HepG2 (cell line): ENCODE results near the gene BRD2. TPM values are rescaled to one million over a fixed set of nuclear protein-coding genes. Genes with fewer than 3 reads are reported as not detected.
A peak's percentile ranks its signal among the peaks of the same experiment; 100 is the strongest.

Experiments
- AFF4 ChIP-seq: sonication (generic); formaldehyde crosslinking; IDR thresholded peaks from 2 replicates; pipeline ENCODE4 v1.4.0; 2020; ENCODE audit warnings: missing genetic modification reagents
- BRF2 ChIP-seq: sonication (generic); formaldehyde crosslinking; IDR thresholded peaks from 2 replicates; pipeline ENCODE4 v1.8.1; 2022; ENCODE audit warnings: mild to moderate bottlenecking, missing genetic modification reagents
- CSRNP1 ChIP-seq: sonication (generic); formaldehyde crosslinking; IDR thresholded peaks from 2 replicates; pipeline ENCODE4 v1.8.1; 2023; ENCODE audit warnings: mild to moderate bottlenecking, missing genetic modification reagents
- KMT2A ChIP-seq: sonication (generic); formaldehyde crosslinking; IDR thresholded peaks from 2 replicates; pipeline ENCODE4 v1.4.0; 2020; ENCODE audit warnings: missing genetic modification reagents
- NONO ChIP-seq, 2 experiments: fragments of 450-650 bp in 1 of 2; sonication (generic) in 1 of 2; formaldehyde crosslinking in 1 of 2; IDR thresholded peaks in 1 of 2; conservative IDR thresholded peaks in 1 of 2; 2 replicates each; pipeline versions ENCODE4 v1.6.1 to v1.8.0; 2017 to 2022; ENCODE audit warnings: mild to moderate bottlenecking in 1 of 2, missing genetic modification reagents in 1 of 2, moderate library complexity in 1 of 2
- ONECUT2 ChIP-seq: sonication (generic); formaldehyde crosslinking; IDR thresholded peaks from 2 replicates; pipeline ENCODE4 v1.4.0; 2020; ENCODE audit warnings: missing genetic modification reagents
- PCBP2 ChIP-seq: fragments of 200-400 bp; formaldehyde crosslinking; optimal IDR thresholded peaks from 2 replicates; pipeline ENCODE3; 2018; ENCODE audit warnings: low read length, low read depth; ENCODE audit not compliant: poor library complexity, severe bottlenecking
- POLR2AphosphoS2 ChIP-seq: IDR thresholded peaks from 2 replicates; pipeline ENCODE4 v1.6.1; 2011; ENCODE audit warnings: low read depth, low read length, improper control_type of control experiment
- RFXAP ChIP-seq: sonication (generic); formaldehyde crosslinking; IDR thresholded peaks from 2 replicates; pipeline ENCODE4 v1.4.0; 2020; ENCODE audit warnings: missing genetic modification reagents, borderline replicate concordance
- SALL1 ChIP-seq: sonication (generic); formaldehyde crosslinking; IDR thresholded peaks from 2 replicates; pipeline ENCODE4 v1.8.0; 2022; ENCODE audit warnings: mild to moderate bottlenecking, missing genetic modification reagents
- SALL2 ChIP-seq: sonication (generic); formaldehyde crosslinking; IDR thresholded peaks from 2 replicates; pipeline ENCODE4 v1.8.1; 2023; ENCODE audit warnings: mild to moderate bottlenecking, missing genetic modification reagents, inconsistent platforms
- SMAD3 ChIP-seq: sonication (generic); formaldehyde crosslinking; IDR thresholded peaks from 2 replicates; pipeline ENCODE4 v1.4.0; 2020; ENCODE audit warnings: missing genetic modification reagents
- ZFP62 ChIP-seq: sonication (generic); formaldehyde crosslinking; IDR thresholded peaks from 2 replicates; pipeline ENCODE4 v1.4.0; 2020; ENCODE audit warnings: missing genetic modification reagents
- ZKSCAN5 ChIP-seq: sonication (generic); formaldehyde crosslinking; IDR thresholded peaks from 2 replicates; pipeline ENCODE4 v1.5.1; 2020; ENCODE audit warnings: mild to moderate bottlenecking, missing genetic modification reagents
- ZNF230 ChIP-seq: sonication (generic); formaldehyde crosslinking; IDR thresholded peaks from 2 replicates; pipeline ENCODE4 v1.4.0; 2020; ENCODE audit warnings: mild to moderate bottlenecking, missing genetic modification reagents
- ZNF260 ChIP-seq: sonication (generic); formaldehyde crosslinking; IDR thresholded peaks from 2 replicates; pipeline ENCODE4 v1.4.0; 2020; ENCODE audit warnings: missing genetic modification reagents, low read depth, mild to moderate bottlenecking, borderline replicate concordance
- ZNF280D ChIP-seq: sonication (generic); formaldehyde crosslinking; IDR thresholded peaks from 2 replicates; pipeline ENCODE4 v1.5.1; 2020; ENCODE audit warnings: mild to moderate bottlenecking, missing genetic modification reagents
- ZNF547 ChIP-seq: sonication (generic); formaldehyde crosslinking; IDR thresholded peaks from 2 replicates; pipeline ENCODE4 v1.5.1; 2020; ENCODE audit warnings: mild to moderate bottlenecking, missing genetic modification reagents
- ZNF761 ChIP-seq: sonication (generic); formaldehyde crosslinking; conservative IDR thresholded peaks from 2 replicates; pipeline ENCODE4 v1.4.0; 2020; ENCODE audit warnings: mild to moderate bottlenecking, missing genetic modification reagents
- polyA plus RNA-seq, 8 experiments: library from polyadenylated mRNA; depleted of rRNA in 3 of 8; stranded (reverse) in 7 of 8; unstranded in 1 of 8; fragments of >200 nt; fragmentation: Illumina TruSeq in 4 of 8; extraction: Trizol in 4 of 8; gene quantifications; 2 replicates each; pipeline versions ENCODE4 v1.2.1 to v1.2.3, GENCODE V29; 2011 to 2016; ENCODE audit warnings: low read depth in 4 of 8, missing spikeins in 1 of 8, mixed read lengths in 1 of 8; ENCODE audit not compliant: insufficient read depth in 1 of 8
- total RNA-seq, 5 experiments: library from RNA; depleted of rRNA; stranded (reverse); fragments of >200 nt; fragmentation: Illumina TruSeq; extraction: Trizol; gene quantifications; 2 replicates each; pipeline ENCODE4 v1.2.3, GENCODE V29; 2016; ENCODE audit warnings: low read depth in 1 of 5

BRD2 gene
- total and polyA plus RNA-seq, 2 of the 13 experiments (the other 11 are each of a cell fraction or from before 2014, with no cell fraction given): 143 to 202 TPM

- peak; percentile 67; the same call in 1 of the 2 replicates for TF ChIP-seq AFF4 (CRISPR knock-in tag)
- peak; percentile 65; the same call in 1 of the 2 replicates for TF ChIP-seq ZNF547 (CRISPR knock-in tag)
- peak; percentile 94 for TF ChIP-seq BRF2 (CRISPR knock-in tag)
- no peak for TF ChIP-seq ZNF280D (CRISPR knock-in tag)
- TF ChIP-seq RFXAP (CRISPR knock-in tag): peak; percentile 99
- 0 out of 2 replicates have a peak, but pooled peaks have one; percentile 60 for TF ChIP-seq ZNF260 (CRISPR knock-in tag)
- TF ChIP-seq KMT2A (CRISPR knock-in tag): peak; percentile 77; the same call in 1 of the 2 replicates
- TF ChIP-seq ZKSCAN5: no peak; the same call in 1 of the 2 replicates
- TF ChIP-seq CSRNP1 (CRISPR knock-in tag): peak; percentile 45; the same call in 1 of the 2 replicates
- TF ChIP-seq ZNF761 (CRISPR knock-in tag): no peak
- peak; percentile 98 for TF ChIP-seq POLR2AphosphoS2
- no peak for TF ChIP-seq PCBP2
- peak; percentile 67; the same call in 1 of the 2 replicates for TF ChIP-seq SALL1 (CRISPR knock-in tag)
- TF ChIP-seq NONO (IDR thresholded peaks at IDR 0.05): no peak
- peak; percentile 65 for TF ChIP-seq NONO (CRISPR knock-in tag; conservative IDR thresholded peaks at IDR 0.05)
- TF ChIP-seq SALL2 (CRISPR knock-in tag): peak; percentile 83
- peak; percentile 3; the same call in 1 of the 2 replicates for TF ChIP-seq ONECUT2 (CRISPR knock-in tag)
- TF ChIP-seq SMAD3: peak; percentile 75; the same call in 1 of the 2 replicates
- peak; percentile 30; the same call in 1 of the 2 replicates for TF ChIP-seq ZNF230
- TF ChIP-seq ZFP62: no peak
Measured at GRCh38 chr6:32971581-32972352, 3.4 kb downstream of the BRD2 start (continued).
